Smooth muscle cell (in vitro differentiated cells): ENCODE data around the gene LRRC8D. TPM values are rescaled to one million over a fixed set of nuclear protein-coding genes. Genes with fewer than 3 reads are reported as not detected.
A peak's percentile ranks its signal among the peaks of the same experiment; 100 is the strongest.

Experiments used
- DNase-seq: peaks from one replicate; lab custom pipeline; 2025; ENCODE audit not compliant: unreplicated experiment; lab: John Stamatoyannopoulos, UW
- H2AFZ ChIP-seq: fragments of 200-600 bp; sonication (generic); 2 replicates; pipeline ENCODE4 v1.6.0; 2016; ENCODE audit warnings: antibody characterized with exemption, low read depth, mild to moderate bottlenecking
- H3F3A ChIP-seq: fragments of 200-600 bp; sonication (generic); 2 replicates; pipeline ENCODE4 v1.6.0; 2017; ENCODE audit warnings: antibody characterized with exemption, low read depth
- H3K27ac ChIP-seq: fragments of 200-600 bp; sonication (generic); 2 replicates; pipeline ENCODE4 v1.5.1; 2016; ENCODE audit warnings: low read depth, mild to moderate bottlenecking
- H3K27me3 ChIP-seq: fragments of 200-600 bp; sonication (generic); 2 replicates; pipeline ENCODE4 v1.6.1; 2016; ENCODE audit warnings: low read depth, mild to moderate bottlenecking
- H3K36me3 ChIP-seq: fragments of 200-600 bp; sonication (generic); 2 replicates; pipeline ENCODE4 v1.5.1; 2016; ENCODE audit warnings: low read depth
- H3K4me1 ChIP-seq: fragments of 200-600 bp; sonication (generic); 2 replicates; pipeline ENCODE4 v1.5.1; 2016; ENCODE audit warnings: low read depth
- H3K4me2 ChIP-seq: fragments of 200-600 bp; sonication (generic); 2 replicates; pipeline ENCODE4 v1.6.0; 2016; ENCODE audit warnings: mild to moderate bottlenecking
- H3K4me3 ChIP-seq: fragments of 200-600 bp; sonication (generic); 2 replicates; pipeline ENCODE4 v1.5.1; 2016; ENCODE audit warnings: mild to moderate bottlenecking
- H3K79me2 ChIP-seq: fragments of 200-600 bp; sonication (generic); 2 replicates; pipeline ENCODE4 v1.6.0; 2016; ENCODE audit warnings: low read depth, mild to moderate bottlenecking
- H3K9ac ChIP-seq: fragments of 200-600 bp; sonication (generic); 2 replicates; pipeline ENCODE4 v1.6.0; 2016; ENCODE audit warnings: low read depth
- H3K9me3 ChIP-seq: fragments of 200-600 bp; sonication (generic); replicated peaks from 2 replicates; pipeline ENCODE4 v1.5.1; 2016; ENCODE audit warnings: low read depth
- H4K20me1 ChIP-seq: fragments of 200-600 bp; sonication (generic); 2 replicates; pipeline ENCODE4 v1.6.0; 2016; ENCODE audit warnings: low read depth
- WGBS: methylation state at CpG from one replicate; pipeline ENCODE4 v1.1.7; 2016; ENCODE audit warnings: low lambda C conversion rate; 5-methylcytosine and 5-hydroxymethylcytosine counted together
- polyA plus RNA-seq: library from polyadenylated mRNA; unstranded; fragments of >200 nt; fragmentation: Nextera tagmentation; extraction: Ambion mirVana; gene quantifications from 2 replicates; pipeline ENCODE4 v1.2.1, GENCODE V29; 2016
- total RNA-seq: library from RNA; depleted of rRNA; stranded (reverse); fragments of >200 nt; gene quantifications from 2 replicates; pipeline ENCODE4 v1.2.3, GENCODE V29; 2014
- TF ChIP-seq, protein P1 (sequence below): fragments of 200-600 bp; sonication (generic); IDR thresholded peaks from 2 replicates; pipeline ENCODE4 v1.5.1; 2017; ENCODE audit warnings: borderline replicate concordance, mild to moderate bottlenecking, antibody characterized with exemption; ENCODE audit not compliant: insufficient read depth, poor library complexity, severe bottlenecking

The LRRC8D gene
- total and polyA plus RNA-seq, 2 experiments from 2014 or later = 5.2 to 25.1 TPM

DNA sequence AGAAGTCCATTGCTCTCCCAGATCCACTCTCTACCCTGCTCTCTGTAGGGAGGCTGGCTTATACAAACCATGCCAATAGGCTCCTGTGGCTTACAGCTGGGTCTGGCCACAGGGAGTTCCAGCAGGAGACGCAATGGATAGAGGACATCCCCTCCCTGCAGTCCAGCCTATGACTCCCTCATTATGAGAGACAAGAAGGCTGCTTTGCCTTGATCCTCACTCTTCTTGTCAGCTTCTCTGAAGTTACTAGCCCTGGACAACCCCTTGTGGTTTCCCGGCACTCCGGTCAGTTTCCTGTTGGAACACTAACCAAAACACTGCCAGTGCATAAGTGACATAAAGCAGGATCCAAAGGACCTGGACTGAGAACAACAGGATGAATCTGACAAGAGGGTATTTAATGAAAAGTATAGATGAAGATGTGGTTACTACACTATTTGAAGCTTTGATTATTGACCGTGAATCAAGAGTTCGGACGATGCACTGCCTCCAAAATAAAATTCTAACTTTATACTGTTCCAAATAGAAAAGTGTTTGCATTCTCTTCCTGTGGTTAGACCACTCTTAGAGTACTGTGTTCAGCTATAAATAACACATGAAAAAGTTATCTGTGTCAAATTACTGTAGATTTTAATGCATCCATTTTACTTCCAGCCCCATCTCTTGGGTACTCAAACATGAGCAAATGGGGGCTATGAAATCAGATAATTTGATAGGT lies 141.4 kb downstream of the LRRC8D start:
- H3K27ac ChIP-seq = no peak overlapping the region
- H4K20me1 ChIP-seq = no peaks in the 10 kb centered on the region
- H3K4me3 ChIP-seq = no peak overlapping the region
- no peaks in the 10 kb centered on the region for H3K4me1 ChIP-seq
- no peak overlapping the region for H3K9ac ChIP-seq
- H3K79me2 ChIP-seq = no peaks in the 10 kb centered on the region
- H2AFZ ChIP-seq = no peak overlapping the region
- no peak for DNase-seq
- TF ChIP-seq, protein P1, sequence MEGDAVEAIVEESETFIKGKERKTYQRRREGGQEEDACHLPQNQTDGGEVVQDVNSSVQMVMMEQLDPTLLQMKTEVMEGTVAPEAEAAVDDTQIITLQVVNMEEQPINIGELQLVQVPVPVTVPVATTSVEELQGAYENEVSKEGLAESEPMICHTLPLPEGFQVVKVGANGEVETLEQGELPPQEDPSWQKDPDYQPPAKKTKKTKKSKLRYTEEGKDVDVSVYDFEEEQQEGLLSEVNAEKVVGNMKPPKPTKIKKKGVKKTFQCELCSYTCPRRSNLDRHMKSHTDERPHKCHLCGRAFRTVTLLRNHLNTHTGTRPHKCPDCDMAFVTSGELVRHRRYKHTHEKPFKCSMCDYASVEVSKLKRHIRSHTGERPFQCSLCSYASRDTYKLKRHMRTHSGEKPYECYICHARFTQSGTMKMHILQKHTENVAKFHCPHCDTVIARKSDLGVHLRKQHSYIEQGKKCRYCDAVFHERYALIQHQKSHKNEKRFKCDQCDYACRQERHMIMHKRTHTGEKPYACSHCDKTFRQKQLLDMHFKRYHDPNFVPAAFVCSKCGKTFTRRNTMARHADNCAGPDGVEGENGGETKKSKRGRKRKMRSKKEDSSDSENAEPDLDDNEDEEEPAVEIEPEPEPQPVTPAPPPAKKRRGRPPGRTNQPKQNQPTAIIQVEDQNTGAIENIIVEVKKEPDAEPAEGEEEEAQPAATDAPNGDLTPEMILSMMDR = no peak
- no peaks in the 10 kb centered on the region for H3K36me3 ChIP-seq
- H3F3A ChIP-seq = peaks cover 3% of the 10 kb centered on the region
- no peaks in the 10 kb centered on the region for H3K27me3 ChIP-seq
- peak overlapping the region; percentile 35 for H3K4me2 ChIP-seq
- WGBS = 58% methylated on average over 6 of the region's 6 CpGs
- no peaks in the 10 kb centered on the region for H3K9me3 ChIP-seq

DNA sequence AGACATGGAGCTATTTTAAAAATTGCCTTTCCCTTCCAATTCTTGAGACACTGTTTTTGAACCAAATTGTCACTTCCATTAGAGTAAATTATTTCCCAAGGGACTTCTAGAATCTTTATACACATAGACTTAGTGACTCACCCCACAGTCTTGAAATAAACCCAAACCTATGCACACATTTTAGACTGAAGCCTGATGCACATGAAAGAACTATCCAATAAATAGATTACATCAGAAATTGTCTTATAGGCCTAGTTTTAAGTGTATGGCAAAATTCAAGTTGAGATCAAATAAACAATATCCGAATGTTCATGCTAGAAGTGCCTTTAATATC lies 141.9 kb downstream of the LRRC8D start:
- no peak overlapping the region for H2AFZ ChIP-seq
- WGBS = 97% methylated on average over 1 of the region's 1 CpG
- no peak overlapping the region for H3K4me3 ChIP-seq
- TF ChIP-seq, protein P1 = no peak
- no peak for DNase-seq
- H3K4me1 ChIP-seq = no peaks in the 10 kb centered on the region
- no peak overlapping the region for H3K4me2 ChIP-seq
- H3F3A ChIP-seq = peaks cover 3% of the 10 kb centered on the region
- no peaks in the 10 kb centered on the region for H3K27me3 ChIP-seq
- H3K9ac ChIP-seq = no peak overlapping the region
- no peaks in the 10 kb centered on the region for H3K9me3 ChIP-seq
- H4K20me1 ChIP-seq = no peaks in the 10 kb centered on the region
- H3K79me2 ChIP-seq = no peaks in the 10 kb centered on the region
- H3K36me3 ChIP-seq = no peaks in the 10 kb centered on the region
- H3K27ac ChIP-seq = no peak overlapping the region

DNA sequence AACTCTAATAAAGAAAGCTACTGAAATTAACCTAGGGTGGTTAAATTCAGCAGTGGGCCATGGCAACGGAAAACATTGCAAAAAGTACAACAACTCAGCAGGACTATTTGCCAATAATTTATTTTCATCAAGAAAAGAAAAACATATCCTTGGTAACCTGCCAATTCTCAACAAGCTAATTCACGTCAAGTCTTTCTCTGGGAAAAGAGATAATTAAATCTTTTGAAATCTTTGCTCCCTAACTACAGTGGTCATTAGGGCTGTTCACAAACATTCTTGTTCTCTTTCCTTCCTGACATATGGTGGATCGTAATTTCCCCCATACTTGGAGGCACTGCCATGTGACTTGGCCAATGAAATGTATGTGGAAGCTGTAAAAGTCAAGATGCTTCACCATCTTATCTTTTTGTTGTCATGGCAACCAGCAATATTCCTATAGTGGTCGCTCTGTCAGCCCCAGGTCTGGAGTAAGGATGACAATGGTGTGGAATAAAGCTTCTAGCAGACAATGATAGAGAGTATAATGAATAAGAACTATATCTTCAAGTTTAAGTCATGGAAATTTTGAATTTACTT lies 144.4 kb downstream of the LRRC8D start:
- Histone ChIP-seq H3K27me3 (no peaks in the 10 kb centered on the region), H3K4me2 (no peak overlapping the region), H3K36me3 (no peaks in the 10 kb centered on the region), H2AFZ (no peak overlapping the region), H3K4me3 (no peak overlapping the region), H3K9ac (no peak overlapping the region), H3K27ac (no peak overlapping the region), H3K4me1 (no peaks in the 10 kb centered on the region), H3F3A (peaks cover 3% of the 10 kb centered on the region), H3K79me2 (no peaks in the 10 kb centered on the region), H4K20me1 (no peaks in the 10 kb centered on the region), H3K9me3 (no peaks in the 10 kb centered on the region)
- 57% methylated on average over 4 of the region's 4 CpGs for WGBS
- no peak for DNase-seq
- TF ChIP-seq, protein P1 = no peak

DNA sequence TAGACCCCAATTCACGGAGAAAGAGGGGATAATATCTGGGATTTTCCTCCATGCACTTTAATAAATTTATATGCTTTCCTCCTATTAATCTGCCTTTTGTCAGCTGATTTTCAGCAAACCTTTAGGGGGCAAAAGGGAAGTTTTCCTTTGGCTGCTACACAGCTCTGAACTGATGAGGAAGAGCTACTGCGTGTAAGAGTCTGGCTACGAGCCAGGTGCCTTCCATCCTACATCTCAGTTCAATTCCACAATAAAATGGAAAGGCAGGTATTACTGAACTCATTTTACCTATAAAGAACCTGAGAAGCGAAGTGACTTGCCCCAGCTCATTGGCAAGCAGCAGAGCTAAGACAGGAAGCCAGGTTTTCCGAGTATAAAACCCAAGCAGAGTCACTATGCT lies 145.8 kb downstream of the LRRC8D start:
- no peak overlapping the region for H3K27ac ChIP-seq
- TF ChIP-seq, protein P1 = no peak
- H3K9me3 ChIP-seq = no peaks in the 10 kb centered on the region
- WGBS = 91% methylated on average over 5 of the region's 5 CpGs
- H3K27me3 ChIP-seq = no peaks in the 10 kb centered on the region
- no peak overlapping the region for H3K9ac ChIP-seq
- H3K4me3 ChIP-seq = no peak overlapping the region
- DNase-seq = no peak
- no peak overlapping the region for H2AFZ ChIP-seq
- no peaks in the 10 kb centered on the region for H3K79me2 ChIP-seq
- H3K4me1 ChIP-seq = no peaks in the 10 kb centered on the region
- no peaks in the 10 kb centered on the region for H4K20me1 ChIP-seq
- peaks cover 3% of the 10 kb centered on the region for H3F3A ChIP-seq
- H3K4me2 ChIP-seq = no peak overlapping the region
- H3K36me3 ChIP-seq = no peaks in the 10 kb centered on the region
